HG02763 (cell line): Measurements from ENCODE around the gene PTPRE.

ENCODE experiments used
- ATAC-seq: cut with Tn5 transposase; IDR thresholded peaks from one replicate; pipeline ENCODE4 v1.9.1; 2021; ENCODE audit warnings: mild to moderate bottlenecking, moderate library complexity; ENCODE audit not compliant: unreplicated experiment

The PTPRE gene

GRCh38 chr10:128055061-128055868, 148.4 kb downstream of the PTPRE start:
- ATAC-seq: no peak

DNA sequence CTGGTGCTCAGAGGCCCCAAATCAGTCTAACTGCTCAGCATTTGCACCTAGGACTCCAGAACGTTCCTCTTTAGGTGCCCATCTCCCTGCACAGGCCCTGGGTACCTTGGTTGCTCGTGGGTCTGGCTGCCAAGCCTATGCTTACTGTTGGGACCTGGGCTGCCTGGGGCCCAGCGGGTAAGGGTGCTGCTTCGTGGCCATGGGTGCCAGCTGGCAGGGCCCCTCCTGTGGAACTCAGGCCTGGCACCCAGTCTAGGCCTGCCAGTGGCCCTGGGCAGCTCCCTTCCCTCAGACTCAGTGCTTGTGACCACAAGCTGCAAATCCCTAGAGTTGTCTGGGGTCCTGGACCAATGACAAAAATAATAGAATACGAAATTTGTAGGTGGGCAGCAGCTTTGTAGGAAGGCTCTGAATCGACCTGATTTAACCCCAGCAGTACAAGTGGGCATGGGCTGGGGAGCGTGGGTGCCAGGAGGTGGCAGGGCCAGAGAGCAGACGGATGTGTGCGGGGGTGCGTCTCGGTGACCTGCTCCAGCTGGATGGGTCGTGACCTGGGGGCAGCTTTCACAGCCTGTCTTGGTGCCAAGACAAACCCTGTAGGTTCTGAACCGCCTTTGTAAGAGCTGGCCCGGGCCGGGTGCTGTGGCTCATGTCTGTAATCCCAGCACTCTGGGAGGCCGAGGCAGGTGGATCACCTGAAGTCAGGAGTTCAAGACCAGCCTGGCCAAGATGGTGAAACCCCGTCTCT, 149.6 kb downstream of the PTPRE start:
- ATAC-seq: no peak

DNA sequence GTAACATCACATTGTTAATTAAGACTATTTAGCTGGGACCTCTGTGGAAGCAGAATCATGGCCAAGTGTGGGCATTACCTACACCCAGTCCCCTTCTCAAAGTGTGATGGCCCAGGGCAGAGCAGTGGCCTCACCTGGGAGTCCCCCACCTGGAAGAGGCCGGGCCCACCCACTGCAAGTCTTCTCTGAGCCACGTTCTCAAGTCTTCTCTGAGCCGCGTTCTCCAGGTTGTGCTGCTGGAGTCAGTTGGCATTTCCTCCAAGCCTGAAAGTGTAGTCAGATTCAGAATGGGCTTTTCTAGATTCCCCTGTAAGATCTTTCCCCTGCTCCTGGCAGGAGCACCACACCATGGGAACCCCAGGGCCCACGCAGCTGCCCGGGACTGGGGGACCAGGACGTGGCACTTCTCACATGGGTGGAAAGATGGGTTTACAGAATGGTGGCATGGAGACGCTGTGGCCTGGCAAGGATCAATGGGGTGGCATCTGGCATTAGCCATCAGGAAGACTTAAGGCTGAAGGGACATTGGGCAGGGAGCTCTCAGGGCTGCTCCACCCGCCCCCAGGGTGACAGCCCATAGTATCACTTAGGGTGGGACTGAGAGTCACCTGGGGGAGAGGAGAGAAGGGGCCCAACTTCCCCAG, 151.3 kb downstream of the PTPRE start:
- no peak for ATAC-seq

DNA sequence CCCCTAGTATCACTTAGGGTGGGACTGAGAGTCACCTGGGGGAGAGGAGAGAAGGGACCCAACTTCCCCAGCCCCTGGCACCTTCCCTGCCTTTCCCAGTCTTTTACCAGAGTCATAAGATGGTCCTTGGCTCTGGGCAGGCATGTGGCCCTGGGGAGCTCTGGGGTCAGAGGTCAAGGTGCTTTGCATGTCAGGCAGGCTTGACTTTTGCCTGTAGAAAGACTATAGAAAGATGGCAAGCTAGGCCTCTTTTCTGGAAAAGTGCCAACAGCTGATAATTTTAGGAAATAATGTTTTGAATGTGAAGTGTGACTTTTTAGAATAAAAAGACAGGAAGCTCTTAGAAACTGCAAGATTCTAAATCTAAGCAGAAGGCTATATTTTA, 151.8 kb downstream of the PTPRE start:
- no peak for ATAC-seq

- ATAC-seq: no peak
Measured at GRCh38 chr10:128059266-128059981, 152.5 kb downstream of the PTPRE start.

DNA sequence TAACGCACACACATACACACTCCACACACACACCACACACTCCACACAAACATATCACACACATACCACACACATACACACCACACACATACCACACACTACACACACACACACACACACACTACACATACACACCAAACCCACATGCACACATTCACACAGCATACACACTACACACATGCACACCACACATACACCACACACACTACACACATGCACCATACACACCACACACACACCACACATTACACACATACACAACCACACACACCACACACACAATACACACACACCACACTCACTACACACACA, 153.0 kb downstream of the PTPRE start:
- no peak for ATAC-seq

DNA sequence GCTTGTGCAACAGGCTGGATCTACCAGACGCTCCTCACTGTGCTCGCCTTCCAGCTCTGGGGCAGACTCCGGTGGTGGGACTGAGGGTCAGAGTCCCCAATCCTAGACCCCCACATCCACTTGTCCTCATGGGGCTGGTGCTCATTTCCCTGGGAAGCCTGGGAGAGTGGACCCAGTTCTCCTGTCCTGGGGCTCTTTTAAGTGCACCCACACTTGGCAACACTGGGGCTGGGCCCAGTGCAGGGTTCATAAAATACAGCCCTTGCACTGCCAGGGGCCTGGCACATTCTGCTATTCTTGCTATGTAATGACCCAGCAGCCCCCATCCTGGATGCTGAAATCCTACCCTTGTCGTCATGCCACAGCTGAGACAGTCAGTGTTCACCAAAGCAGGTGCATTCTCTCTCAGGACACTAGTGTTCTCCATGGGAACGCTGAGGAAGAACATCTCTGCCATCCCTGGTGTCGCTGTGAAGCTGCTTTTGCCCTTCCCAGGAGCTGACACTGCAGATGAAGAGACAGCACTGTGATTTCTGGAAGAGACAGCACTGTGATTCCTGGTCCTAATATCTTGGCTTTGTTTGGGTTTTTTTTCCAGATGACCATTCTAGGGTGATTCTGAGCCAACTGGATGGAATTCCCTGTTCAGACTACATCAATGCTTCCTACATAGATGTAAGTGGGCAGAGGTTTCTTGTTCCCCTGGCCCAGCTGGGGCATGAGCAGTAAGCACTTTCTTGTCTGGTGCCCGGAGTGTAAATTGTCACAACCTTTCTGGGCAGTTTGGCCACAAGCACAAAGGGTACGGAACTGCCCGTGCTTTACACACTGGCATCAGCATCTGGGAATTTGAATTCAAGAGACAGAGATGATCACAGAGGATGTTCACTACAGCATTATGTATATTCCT, 153.7 kb downstream of the PTPRE start:
- no peak for ATAC-seq

GRCh38 chr10:128061306-128062300, 154.7 kb downstream of the PTPRE start:
- ATAC-seq: no peak

- ATAC-seq: no peak
Measured at GRCh38 chr10:128062331-128062880, 155.5 kb downstream of the PTPRE start.

GRCh38 chr10:128062881-128063563, 156.1 kb downstream of the PTPRE start:
- peak; percentile 39 for ATAC-seq

- peak; percentile 34 for ATAC-seq
Measured at GRCh38 chr10:128063736-128064107, 156.8 kb downstream of the PTPRE start.

GRCh38 chr10:128064108-128064969, 157.4 kb downstream of the PTPRE start:
- ATAC-seq: peak; percentile 40

GRCh38 chr10:128064970-128065580, 158.2 kb downstream of the PTPRE start:
- ATAC-seq: peak; percentile 34

DNA sequence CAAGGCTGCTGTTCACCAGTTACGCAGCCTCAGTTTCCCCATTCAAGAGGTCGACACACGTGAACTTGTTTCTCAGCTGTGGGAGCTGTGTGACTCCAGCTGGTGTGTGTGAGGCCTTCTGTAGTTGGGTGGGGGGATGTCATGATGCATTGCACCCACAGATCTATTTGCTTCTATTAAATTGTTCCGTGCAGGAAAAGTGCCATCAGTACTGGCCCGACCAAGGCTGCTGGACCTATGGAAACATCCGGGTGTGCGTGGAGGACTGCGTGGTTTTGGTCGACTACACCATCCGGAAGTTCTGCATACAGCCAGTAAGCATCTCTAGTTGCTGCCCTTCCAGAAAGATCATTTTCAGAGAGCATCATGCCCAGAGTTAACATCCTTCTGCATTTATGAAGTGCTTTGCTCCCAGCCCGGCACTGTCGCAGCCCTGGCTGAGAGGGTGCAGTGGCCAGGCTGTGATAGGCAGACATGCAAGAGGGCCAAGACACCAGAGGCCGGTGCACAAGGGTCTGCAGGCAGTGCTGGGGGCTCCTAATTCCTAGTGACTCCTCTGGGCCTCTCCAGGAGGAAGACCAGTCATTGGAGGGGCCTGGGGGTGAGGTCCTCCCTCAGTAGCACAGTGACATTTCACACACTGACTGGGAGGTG, 159.1 kb downstream of the PTPRE start:
- no peak for ATAC-seq

DNA sequence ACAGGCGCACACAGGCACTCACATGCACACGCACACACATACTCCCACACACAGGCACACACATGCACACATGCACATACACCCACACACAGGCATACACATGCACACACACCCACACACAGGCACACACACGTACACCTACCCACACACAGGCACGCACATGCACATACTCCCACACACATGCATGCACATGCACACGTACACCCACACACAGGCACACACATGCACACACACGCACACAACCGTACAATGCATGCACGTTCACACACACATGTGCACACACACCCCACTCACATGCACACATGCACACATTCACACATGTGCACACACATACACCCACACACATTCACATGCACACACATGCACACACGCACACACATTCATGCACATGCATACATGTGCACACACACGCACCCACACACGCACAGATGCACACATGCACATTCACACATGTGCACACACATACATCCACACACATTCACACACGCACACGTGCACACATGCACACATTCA, 160.0 kb downstream of the PTPRE start:
- no peak for ATAC-seq
